ENCODE data around the gene HPGD. TPM values are rescaled to one million over a fixed set of nuclear protein-coding genes. Genes with fewer than 3 reads are reported as not detected.

Gene HPGD
- total RNA-seq, 1 donor from 2014 or later = 11.2 TPM

- no peak for TF ChIP-seq CTCF (IDR thresholded peaks at IDR 0.05; ENCODE audit: unreplicated experiment)
- Mint-ChIP-seq H3K36me3 (peaks cover 5% of the 10 kb centered on the region), H3K27me3 (ENCODE audit: low read depth) (peaks cover 27% of the 10 kb centered on the region), H3K4me3 (no peak overlapping the region), H3K9me3 (peaks cover 4% of the 10 kb centered on the region), H3K4me1 (peaks cover 32% of the 10 kb centered on the region), H3K27ac (no peak overlapping the region)
- DNase-seq (ENCODE audit: low spot score in 2 of 2, unreplicated experiment in 2 of 2) = no peak
Measured at GRCh38 chr4:174520660-174521059, 1.6 kb downstream of the HPGD start.

DNA sequence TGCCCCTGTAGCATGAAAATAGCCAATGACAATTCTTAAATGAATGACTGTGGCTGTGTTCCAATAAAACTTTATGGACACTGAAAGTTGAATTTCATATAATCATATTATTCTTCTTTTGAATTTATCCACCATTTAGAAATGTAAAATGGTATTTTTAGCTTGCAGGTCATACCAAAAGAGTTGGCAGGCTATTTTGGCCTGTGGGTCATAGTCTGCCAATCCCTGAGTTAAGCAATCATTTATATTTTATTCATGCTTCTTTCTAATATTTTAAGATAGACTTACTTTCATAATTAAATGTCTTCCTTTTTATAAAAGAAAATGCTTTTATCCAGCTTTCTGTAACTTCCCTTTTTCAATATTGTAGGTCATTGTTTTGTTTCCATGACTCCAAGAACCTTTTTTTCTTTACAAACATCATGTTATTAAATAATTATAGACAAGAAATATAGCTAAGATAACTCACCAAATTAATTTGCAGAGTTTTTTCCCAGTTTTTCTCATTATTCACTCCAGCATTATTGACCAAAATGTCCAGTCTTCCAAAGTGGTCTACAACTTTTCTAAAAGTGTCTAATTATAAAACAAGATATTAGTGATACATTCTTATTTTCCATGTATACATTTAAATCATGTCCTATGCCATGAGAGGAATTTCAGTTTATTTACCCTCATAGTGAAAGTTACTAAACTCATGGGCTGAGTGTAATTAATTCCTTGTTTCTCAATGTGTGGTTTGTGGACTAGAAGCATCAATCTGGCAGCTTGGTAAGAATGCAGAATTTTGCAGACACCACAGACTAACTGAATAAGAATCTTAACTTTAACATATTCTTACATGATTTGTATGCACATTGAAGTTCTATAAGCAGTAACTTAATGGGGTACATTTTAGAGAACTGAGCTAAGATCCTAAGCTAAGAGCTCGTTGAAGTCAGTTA is 4.5 kb downstream of the HPGD start:
- no peak for DNase-seq (ENCODE audit: low spot score in 2 of 2, unreplicated experiment in 2 of 2)
- H3K27me3 Mint-ChIP-seq (ENCODE audit: low read depth) = peaks cover 15% of the 10 kb centered on the region
- no peak for TF ChIP-seq CTCF (IDR thresholded peaks at IDR 0.05; ENCODE audit: unreplicated experiment)
- H3K27ac Mint-ChIP-seq = no peak overlapping the region
- H3K36me3 Mint-ChIP-seq = peaks cover 11% of the 10 kb centered on the region
- H3K4me3 Mint-ChIP-seq = no peak overlapping the region
- peaks cover 11% of the 10 kb centered on the region for H3K4me1 Mint-ChIP-seq
- H3K9me3 Mint-ChIP-seq = peaks cover 4% of the 10 kb centered on the region

DNA sequence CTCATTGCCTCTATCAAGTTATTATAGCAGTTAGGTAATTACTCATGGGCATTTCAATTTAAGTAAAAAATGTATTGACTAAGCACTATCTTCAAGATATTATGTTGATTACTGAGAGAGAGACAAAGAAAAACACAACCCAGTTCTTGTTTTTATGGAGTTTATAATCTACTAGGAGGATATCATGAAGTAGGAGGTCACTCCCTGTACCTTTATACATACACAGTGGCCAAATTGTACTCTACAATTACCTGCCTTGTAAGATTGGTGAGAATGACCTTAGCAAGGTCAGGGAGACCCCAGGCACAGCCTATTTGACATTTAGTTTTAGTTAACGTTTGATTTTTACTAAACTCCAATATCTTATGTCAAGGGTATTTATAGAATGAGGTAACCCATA is 5.5 kb downstream of the HPGD start:
- Mint-ChIP-seq H3K9me3 (peaks cover 4% of the 10 kb centered on the region), H3K4me3 (no peak overlapping the region), H3K4me1 (peaks cover 10% of the 10 kb centered on the region), H3K36me3 (peaks cover 12% of the 10 kb centered on the region), H3K27me3 (ENCODE audit: low read depth) (peaks cover 8% of the 10 kb centered on the region), H3K27ac (no peak overlapping the region)
- TF ChIP-seq CTCF (IDR thresholded peaks at IDR 0.05; ENCODE audit: unreplicated experiment) = no peak
- no peak for DNase-seq (ENCODE audit: low spot score in 2 of 2, unreplicated experiment in 2 of 2)

DNA sequence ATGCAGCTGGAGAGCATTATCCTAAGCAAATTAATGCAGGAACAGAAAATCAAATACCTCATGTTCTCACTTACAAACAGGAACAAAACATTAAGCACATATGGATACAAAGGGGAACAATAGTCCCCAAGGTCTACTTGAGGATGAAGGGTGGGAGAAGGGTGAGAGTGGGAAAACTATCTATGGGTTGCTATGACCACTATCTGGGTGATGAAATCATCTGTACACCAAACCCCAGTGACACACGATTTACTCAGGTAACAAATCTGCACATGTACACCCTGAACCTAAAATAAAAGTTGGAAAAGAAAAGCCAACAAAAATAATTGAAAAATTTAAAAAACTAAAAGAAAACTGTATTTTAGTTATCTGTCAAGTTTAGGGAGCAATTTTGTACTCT is 5.9 kb downstream of the HPGD start:
- Mint-ChIP-seq H3K36me3 (peaks cover 13% of the 10 kb centered on the region), H3K27ac (no peak overlapping the region), H3K4me3 (no peak overlapping the region), H3K4me1 (peaks cover 5% of the 10 kb centered on the region), H3K9me3 (peaks cover 4% of the 10 kb centered on the region), H3K27me3 (ENCODE audit: low read depth) (peaks cover 4% of the 10 kb centered on the region)
- TF ChIP-seq CTCF (IDR thresholded peaks at IDR 0.05; ENCODE audit: unreplicated experiment) = no peak
- no peak for DNase-seq (ENCODE audit: low spot score in 2 of 2, unreplicated experiment in 2 of 2)

DNA sequence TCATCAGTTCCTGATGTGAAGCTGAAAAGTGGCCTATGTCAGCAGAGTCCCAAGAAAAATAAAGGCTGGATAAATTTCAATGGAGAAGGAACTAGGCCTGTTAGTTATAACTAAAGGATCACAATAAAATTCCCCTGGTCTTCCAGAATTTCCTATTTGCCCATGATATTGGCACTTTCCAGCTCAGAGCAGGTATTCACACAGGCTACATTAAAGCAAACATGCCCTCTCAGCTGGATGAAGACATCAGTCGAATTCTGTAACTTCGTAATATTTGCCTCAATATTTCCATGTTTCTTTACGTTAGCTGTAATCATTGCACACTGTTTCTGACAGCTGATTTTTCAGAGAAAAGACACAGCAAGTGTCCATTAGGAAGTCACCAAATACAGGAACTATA is 9.5 kb downstream of the HPGD start:
- no peak for TF ChIP-seq CTCF (IDR thresholded peaks at IDR 0.05; ENCODE audit: unreplicated experiment)
- Mint-ChIP-seq H3K4me3 (no peak overlapping the region), H3K27me3 (ENCODE audit: low read depth) (no peaks in the 10 kb centered on the region)

More for the DNA sequence above, 9.5 kb downstream of the HPGD start:
- no peak overlapping the region for H3K27ac Mint-ChIP-seq
- peaks cover 6% of the 10 kb centered on the region for H3K4me1 Mint-ChIP-seq
- H3K36me3 Mint-ChIP-seq = peaks cover 13% of the 10 kb centered on the region
- DNase-seq (ENCODE audit: low spot score in 2 of 2, unreplicated experiment in 2 of 2) = no peak
- H3K9me3 Mint-ChIP-seq = peaks cover 4% of the 10 kb centered on the region
